BJ (cell line): ENCODE results near the gene GPR152. TPM values are rescaled to one million over a fixed set of nuclear protein-coding genes. Genes with fewer than 3 reads are reported as not detected.
A peak's percentile ranks its signal among the peaks of the same experiment; 100 is the strongest.
"Not testable (repeated sequence)": the region's sequence is repeated elsewhere in the genome, so short reads cannot be mapped to it uniquely, and the experiment has no call there.

Source experiments
- CTCF ChIA-PET: fragments of 350-600 bp; formaldehyde crosslinking; extraction: SDS; loops from one replicate; lab custom pipeline; 2021; ENCODE audit warnings: antibody characterized with exemption, inconsistent platforms; lab: Yijun Ruan, JAX
- POLR2A ChIA-PET: fragments of 300-600 bp; sonication (Branson Sonifier 250); formaldehyde crosslinking; extraction: SDS; loops from one replicate; lab custom pipeline; 2021; ENCODE audit warnings: antibody characterized with exemption; lab: Charles Lee
- DNase-seq: peaks from one replicate; pipeline ENCODE4 v3.0.0-alpha.2; 2011; ENCODE audit warnings: low read depth
- H3K27me3 ChIP-seq: 2 replicates; pipeline ENCODE4 v1.6.0; 2011; ENCODE audit warnings: low read length; ENCODE audit not compliant: control insufficient read depth, insufficient read depth
- H3K36me3 ChIP-seq: 2 replicates; pipeline ENCODE4 v1.5.1; 2011; ENCODE audit warnings: low read length; ENCODE audit not compliant: control insufficient read depth, insufficient read depth
- H3K4me3 ChIP-seq: 2 replicates; pipeline ENCODE4 v1.5.1; 2011; ENCODE audit warnings: low read depth, mild to moderate bottlenecking, control low read depth, low read length
- CTCF ChIP-seq: IDR thresholded peaks from 2 replicates; pipeline ENCODE4 v1.5.1; 2011; ENCODE audit warnings: low read depth, mild to moderate bottlenecking, control low read depth, inconsistent platforms, low read length, moderate library complexity; ENCODE audit not compliant: insufficient read depth
- polyA plus RNA-seq: library from polyadenylated mRNA; depleted of rRNA; stranded (reverse); fragments of >200 nt; gene quantifications from 2 replicates; pipeline ENCODE4 v1.2.3, GENCODE V29; 2011

GPR152 gene
- polyA plus RNA-seq, 1 experiment: not detected

GRCh38 chr11:67486481-67487195, 34.1 kb upstream of the GPR152 start:
- no peak for TF ChIP-seq CTCF
- POLR2A ChIA-PET: no interaction called here
- no peak for DNase-seq
- CTCF ChIA-PET: no interaction called here
- no peaks in the 10 kb centered on the region for H3K27me3 ChIP-seq
- H3K4me3 ChIP-seq: no peak overlapping the region
- peaks cover 18% of the 10 kb centered on the region for H3K36me3 ChIP-seq

GRCh38 chr11:67485873-67486361, 33.4 kb upstream of the GPR152 start:
- POLR2A ChIA-PET, H3K4me3 ChIP-seq, DNase-seq, CTCF ChIA-PET, H3K27me3 ChIP-seq: not testable (repeated sequence)
- H3K36me3 ChIP-seq: peaks cover 16% of the 10 kb centered on the region

GRCh38 chr11:67484847-67485311, 32.4 kb upstream of the GPR152 start:
- CTCF ChIA-PET: no interaction called here
- Histone ChIP-seq H3K27me3 (no peaks in the 10 kb centered on the region), H3K4me3 (no peak overlapping the region), H3K36me3 (peaks cover 8% of the 10 kb centered on the region)
- no peak for DNase-seq
- TF ChIP-seq CTCF: no peak
- POLR2A ChIA-PET: no interaction called here

GRCh38 chr11:67483831-67484665, 31.5 kb upstream of the GPR152 start:
- CTCF ChIA-PET: no interaction called here
- POLR2A ChIA-PET: no interaction called here
- Histone ChIP-seq H3K27me3 (no peaks in the 10 kb centered on the region), H3K4me3 (peak overlapping the region; percentile 70), H3K36me3 (peaks cover 4% of the 10 kb centered on the region)
- DNase-seq: no peak
- no peak for TF ChIP-seq CTCF

GRCh38 chr11:67482827-67483798, 30.6 kb upstream of the GPR152 start, which contains the start of gene AIP:
Gene AIP (plus strand): TSS chr11:67483026. CDS start chr11:67483159, 133 bp downstream.
- peak; percentile 86 for DNase-seq
- CTCF ChIA-PET: interaction anchor here (0.6 kb wide), 1 partner anchor 15 kb away, joined by 3 read pairs; no protein-coding TSS in a partner anchor
- H3K36me3 ChIP-seq: peaks cover 2% of the 10 kb centered on the region; the same call in 1 of the 2 replicates
- no peaks in the 10 kb centered on the region for H3K27me3 ChIP-seq
- POLR2A ChIA-PET: no interaction called here
- H3K4me3 ChIP-seq: peak within 1 kb of the TSS; percentile 70
- peak; percentile 21; the same call in 1 of the 2 replicates for TF ChIP-seq CTCF
